Measurements from ENCODE around the gene DENND1B.

DNA sequence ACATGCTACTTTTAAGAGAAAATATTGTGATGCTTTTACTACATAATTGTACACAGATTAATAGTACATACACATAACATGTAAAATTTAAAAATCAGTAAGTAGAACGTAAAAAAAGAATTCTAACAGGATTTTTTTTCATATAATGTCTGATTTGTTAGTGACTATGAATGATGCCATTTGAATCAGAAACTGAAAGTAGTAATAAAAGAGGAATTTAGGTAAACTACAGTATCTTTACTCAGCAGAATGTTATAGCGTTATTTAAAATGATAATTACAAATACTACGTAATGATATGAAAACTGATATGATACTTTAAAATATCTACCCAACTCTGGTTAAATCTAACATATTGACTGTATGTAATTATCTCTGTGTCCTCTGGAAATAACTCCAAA, 116.1 kb downstream of the DENND1B start:
- TF ChIP-seq EP300 (IDR thresholded peaks at IDR 0.05) (no peak), POLR2A (IDR thresholded peaks at IDR 0.05; ENCODE audit: low read length) (no peak), RNF2 (IDR thresholded peaks at IDR 0.05; ENCODE audit: borderline replicate concordance, low read depth) (no peak), BHLHE40 (IDR thresholded peaks at IDR 0.05; ENCODE audit: low read depth, low read length) (no peak), MYC (IDR thresholded peaks at IDR 0.05; ENCODE audit: borderline replicate concordance, low read length) (no peak), KDM5A (IDR thresholded peaks at IDR 0.05) (no peak), RFX5 (IDR thresholded peaks at IDR 0.05) (no peak), RAD21 (conservative IDR thresholded peaks at IDR 0.05 in 1 of 2, IDR thresholded peaks at IDR 0.05 in 1 of 2) (no peak), MAZ (IDR thresholded peaks at IDR 0.05; ENCODE audit: borderline replicate concordance, low read depth, low read length) (no peak), HOXB5 (CRISPR knock-in tag; IDR thresholded peaks at IDR 0.05) (no peak), ZFP36 (IDR thresholded peaks at IDR 0.05; ENCODE audit: borderline replicate concordance, partially characterized antibody) (no peak)
- TF ChIP-seq, protein P1, sequence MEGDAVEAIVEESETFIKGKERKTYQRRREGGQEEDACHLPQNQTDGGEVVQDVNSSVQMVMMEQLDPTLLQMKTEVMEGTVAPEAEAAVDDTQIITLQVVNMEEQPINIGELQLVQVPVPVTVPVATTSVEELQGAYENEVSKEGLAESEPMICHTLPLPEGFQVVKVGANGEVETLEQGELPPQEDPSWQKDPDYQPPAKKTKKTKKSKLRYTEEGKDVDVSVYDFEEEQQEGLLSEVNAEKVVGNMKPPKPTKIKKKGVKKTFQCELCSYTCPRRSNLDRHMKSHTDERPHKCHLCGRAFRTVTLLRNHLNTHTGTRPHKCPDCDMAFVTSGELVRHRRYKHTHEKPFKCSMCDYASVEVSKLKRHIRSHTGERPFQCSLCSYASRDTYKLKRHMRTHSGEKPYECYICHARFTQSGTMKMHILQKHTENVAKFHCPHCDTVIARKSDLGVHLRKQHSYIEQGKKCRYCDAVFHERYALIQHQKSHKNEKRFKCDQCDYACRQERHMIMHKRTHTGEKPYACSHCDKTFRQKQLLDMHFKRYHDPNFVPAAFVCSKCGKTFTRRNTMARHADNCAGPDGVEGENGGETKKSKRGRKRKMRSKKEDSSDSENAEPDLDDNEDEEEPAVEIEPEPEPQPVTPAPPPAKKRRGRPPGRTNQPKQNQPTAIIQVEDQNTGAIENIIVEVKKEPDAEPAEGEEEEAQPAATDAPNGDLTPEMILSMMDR (IDR thresholded peaks at IDR 0.05), result no peak

All from A549 (cell line).